Stimulated activated CD4-positive, alpha-beta T cell treated with anti-CD3 and anti-CD28 coated beads, Interleukin-12 subunit alpha, Interleukin-12 subunit beta, amount 100 ng/mL, for 4 hours (primary cell): ENCODE data around the gene ECI1.

Experiments
- DNase-seq: peaks from one replicate; pipeline ENCODE4 v3.0.0-alpha.2; 2020

ECI1 gene

DNA sequence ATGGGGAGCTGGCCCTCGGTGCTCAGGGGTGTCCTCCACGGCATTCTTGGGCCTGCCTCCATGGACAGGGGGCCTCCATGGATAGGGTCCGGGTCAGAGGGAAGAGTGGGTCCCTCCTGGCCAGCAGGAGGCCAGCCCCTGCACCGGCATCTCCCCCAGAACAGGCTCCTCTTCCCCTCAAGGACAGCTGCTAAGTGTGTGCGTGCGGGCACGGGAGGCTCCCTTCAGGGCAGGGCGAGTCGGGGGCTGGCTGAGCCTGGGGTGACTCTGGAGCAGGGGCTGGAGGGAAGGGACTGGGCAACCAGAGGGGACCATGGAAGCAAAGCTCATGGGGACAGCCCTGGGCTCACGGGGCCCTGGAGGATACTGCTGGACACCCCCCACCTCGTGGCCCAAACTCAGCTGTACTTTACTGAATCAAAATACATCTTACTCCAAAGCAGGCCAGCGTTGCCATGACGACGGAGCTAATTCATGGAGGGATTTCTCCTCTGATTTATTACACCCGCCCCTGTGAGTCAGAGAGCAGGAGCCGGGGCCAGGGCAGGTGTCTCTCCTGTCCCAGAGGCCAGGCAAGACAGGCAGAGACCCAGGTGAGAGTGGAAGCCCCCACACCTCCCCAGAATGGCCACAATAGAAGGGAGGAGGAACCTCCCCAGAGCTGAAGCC, 57.1 kb downstream of the ECI1 start:
- DNase-seq, result no peak

GRCh38 chr16:2191446-2191706, 60.0 kb downstream of the ECI1 start:
- DNase-seq, result no peak

- no peak for DNase-seq
Measured at GRCh38 chr16:2190659-2191445, 60.5 kb downstream of the ECI1 start.

GRCh38 chr16:2190002-2190658, 61.3 kb downstream of the ECI1 start:
- no peak for DNase-seq
